GM20431 (cell line): ENCODE data around the gene TFAP2A.

Source experiments
- in situ Hi-C: fragments of 300-500 bp; cut with MseI, MboI; formaldehyde crosslinking; loops from one replicate; pipeline ENCODE4 v1.15.0; 2020; ENCODE audit warnings: low sequenced_read_pairs; ENCODE audit not compliant: unreplicated experiment

Gene TFAP2A

DNA sequence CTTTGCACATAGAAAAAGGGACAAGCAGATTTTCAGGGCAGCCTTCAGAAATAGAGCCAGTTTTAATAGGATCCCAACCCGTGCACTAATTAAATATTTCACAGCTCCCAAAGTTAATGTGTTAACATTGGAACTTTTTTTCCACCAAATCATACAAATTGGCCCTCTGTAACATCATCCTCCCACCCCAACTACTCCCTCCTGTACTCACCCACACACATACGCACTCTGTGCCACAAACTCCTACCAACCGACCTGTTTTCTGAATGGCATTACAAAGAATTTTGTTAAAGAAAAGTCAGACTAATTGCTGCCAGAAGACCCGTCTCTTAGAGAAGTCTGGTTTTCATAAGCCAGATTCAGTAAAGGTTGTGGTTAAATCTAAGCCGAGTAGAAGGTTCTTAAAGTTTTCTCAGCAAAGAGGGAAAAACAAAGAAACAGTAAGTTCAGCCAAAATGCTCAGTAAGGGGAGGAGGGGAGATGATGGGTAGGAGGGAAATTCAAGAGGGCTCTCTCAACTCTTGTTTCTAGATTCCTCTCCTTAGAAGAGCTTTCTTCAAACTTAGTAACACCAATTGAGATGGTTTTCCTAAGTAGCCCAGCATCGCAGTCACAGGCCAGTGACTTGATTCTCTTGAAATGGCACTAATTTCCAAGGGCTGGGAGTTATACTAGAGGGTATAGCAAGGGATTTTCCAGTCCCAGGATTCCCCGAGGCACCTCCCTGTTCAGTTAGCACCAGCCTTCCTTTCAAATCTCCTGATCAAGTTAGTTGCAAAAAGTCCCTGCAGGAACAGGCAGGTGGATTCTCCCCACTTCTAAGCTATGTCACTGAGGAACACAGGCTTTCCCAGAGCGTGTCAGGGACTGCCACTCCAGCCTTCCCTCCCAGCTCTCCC lies 27.9 kb downstream of the TFAP2A start:
- in situ Hi-C loops, result no loop called here

- in situ Hi-C loops, result no loop called here
These were observed 28.7 kb downstream of the TFAP2A start for GRCh38 chr6:10386220-10386619.

- in situ Hi-C loops, result no loop called here
These were observed 29.2 kb downstream of the TFAP2A start for GRCh38 chr6:10385524-10386132.

- in situ Hi-C loops, result no loop called here
These were observed 30.0 kb downstream of the TFAP2A start for GRCh38 chr6:10384610-10385523.

DNA sequence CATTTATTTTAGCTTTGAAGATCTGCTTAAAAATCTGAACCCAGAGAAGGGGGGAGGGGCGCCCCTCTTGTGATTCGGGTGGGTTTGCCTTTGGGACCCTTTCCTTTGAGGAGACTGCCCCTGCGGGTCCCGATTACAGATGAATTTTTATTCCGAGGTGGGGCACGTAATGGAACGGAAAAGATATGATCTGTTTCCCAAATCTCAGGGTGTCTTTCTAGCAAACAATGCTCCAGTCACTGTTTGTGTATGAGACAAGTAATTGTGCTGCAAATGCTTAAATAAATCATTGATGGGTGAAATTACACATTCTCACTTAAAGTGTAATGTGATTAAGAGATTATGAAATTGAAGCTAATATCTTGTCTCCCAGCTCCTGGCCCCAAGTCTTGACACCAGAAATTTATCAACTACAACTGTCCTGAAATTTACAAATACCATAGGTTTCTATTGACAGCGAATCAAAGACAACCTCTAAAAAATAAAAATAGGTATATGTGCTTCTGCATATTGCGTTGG lies 30.7 kb downstream of the TFAP2A start:
- in situ Hi-C loops, result no loop called here

- in situ Hi-C loops, result no loop called here
These were observed 31.4 kb downstream of the TFAP2A start for GRCh38 chr6:10383331-10384090.

- in situ Hi-C loops, result no loop called here
These were observed 32.0 kb downstream of the TFAP2A start for GRCh38 chr6:10382728-10383330.

- in situ Hi-C loops, result no loop called here
These were observed 32.6 kb downstream of the TFAP2A start for GRCh38 chr6:10382322-10382721.

GRCh38 chr6:10381830-10382208 lies 33.1 kb downstream of the TFAP2A start:
- in situ Hi-C loops, result no loop called here

- in situ Hi-C loops, result no loop called here
These were observed 33.6 kb downstream of the TFAP2A start for GRCh38 chr6:10381133-10381829.

GRCh38 chr6:10375391-10375969 lies 39.4 kb downstream of the TFAP2A start:
- in situ Hi-C loops, result no loop called here

DNA sequence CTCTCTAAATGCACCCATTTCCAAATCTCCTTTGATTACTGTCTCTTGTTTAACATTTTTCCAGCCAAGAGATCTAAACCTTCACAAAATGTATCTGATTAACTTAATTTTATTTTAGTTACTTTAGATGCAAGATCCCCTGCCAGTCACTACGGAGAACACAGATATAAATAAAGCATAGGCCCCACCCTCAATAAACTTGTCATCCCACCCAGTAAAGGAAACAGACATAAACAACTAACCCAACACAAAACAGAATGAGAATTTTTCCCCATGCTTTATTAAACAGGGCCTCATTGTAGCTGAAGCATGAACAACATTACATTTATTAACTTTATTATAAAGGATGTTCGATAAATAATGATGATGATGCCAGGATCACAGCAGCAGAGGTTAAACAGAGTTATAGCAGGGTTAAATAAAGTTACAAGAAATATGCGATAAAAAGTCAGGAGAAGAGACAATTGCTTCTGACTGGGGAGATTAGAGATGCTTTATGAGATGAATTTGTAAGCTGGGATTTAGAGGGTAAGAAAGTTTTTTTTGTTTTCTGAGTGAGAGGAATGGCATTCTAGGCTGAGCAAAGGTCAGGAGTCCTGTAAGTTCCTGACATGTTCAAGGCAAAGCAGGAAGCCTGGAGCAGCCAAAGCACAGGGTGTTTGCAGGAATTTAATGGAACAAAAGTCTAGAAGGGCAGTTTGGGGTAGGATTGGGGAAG lies 41.1 kb downstream of the TFAP2A start:
- in situ Hi-C loops, result no loop called here

DNA sequence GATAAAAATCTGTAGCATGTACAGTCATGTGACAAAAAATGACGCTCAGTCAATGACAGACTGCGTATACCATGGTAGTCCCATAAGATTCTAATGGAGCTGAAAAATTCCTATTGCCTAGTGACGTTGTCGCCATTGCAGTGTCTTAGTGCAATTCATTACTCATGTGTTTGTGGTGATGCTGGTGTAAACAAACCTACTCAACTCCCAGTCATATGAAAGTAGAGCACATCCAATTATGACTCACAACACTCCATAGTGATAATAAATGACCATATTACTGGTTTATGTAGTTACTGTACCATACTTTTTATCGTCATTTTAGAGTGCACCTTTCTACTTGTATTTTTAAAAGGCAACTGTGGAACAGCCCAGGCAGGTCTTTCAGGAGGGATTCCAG lies 45.0 kb downstream of the TFAP2A start:
- in situ Hi-C loops, result no loop called here

GRCh38 chr6:10368861-10369260 lies 46.0 kb downstream of the TFAP2A start:
- in situ Hi-C loops, result no loop called here

- in situ Hi-C loops, result no loop called here
These were observed 51.0 kb downstream of the TFAP2A start for GRCh38 chr6:10363911-10364310.

DNA sequence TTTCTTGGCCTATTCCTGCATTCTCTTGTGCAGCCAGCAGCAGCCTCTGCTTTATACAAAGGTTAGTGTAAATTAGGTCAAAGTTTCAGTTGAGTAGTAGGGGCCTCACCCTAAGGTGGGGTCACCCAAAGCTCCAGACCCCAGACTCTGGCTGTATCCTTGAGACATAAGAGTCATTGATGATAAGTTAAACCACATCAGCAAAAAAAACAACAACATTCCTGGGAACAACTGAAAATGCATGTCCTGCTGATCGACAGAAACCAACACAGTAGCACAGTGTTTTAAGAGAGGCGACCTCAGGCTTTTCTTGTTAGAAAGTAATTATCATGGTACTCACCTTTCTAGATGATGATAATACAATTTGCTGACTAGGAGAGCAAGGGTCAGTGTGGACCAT lies 52.6 kb downstream of the TFAP2A start:
- in situ Hi-C loops, result no loop called here

DNA sequence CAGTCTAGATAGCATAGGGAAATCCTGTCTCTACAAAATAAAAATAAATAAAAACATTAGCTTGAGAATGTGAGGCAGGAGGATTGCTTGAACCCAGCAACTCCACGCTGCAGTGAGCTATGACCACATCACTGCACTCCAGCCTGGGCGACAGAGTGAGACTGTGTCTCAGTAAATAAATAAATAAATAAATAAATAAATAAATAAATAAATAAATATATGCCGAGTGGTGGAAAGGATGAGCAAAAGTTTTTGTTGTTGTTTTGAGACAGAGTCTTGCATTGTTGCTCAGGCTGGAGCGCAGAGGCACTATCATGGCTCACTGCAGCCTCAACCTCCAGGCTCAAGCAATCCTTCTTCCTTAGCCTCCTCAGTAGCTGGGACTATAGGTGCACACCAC lies 53.4 kb downstream of the TFAP2A start:
- in situ Hi-C loops, result no loop called here

DNA sequence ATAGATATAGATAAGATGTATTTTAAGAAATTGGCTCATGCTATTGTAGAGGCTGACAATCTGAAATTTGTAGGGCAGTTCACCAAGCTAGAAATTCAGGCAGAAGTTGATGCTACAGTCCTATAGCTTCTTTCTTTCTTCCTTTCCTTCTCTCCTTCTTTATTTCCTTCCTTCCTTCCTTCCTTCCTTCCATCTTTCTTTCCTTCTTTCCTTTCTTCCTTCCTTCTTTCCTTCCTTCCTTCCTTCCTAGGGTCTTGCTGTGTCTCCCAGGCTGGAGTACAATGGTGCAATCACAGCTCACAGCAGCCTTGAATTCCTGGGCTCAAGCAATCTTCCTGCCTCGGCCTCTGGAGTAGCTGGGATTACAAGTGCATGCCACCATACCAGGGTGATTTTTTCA lies 55.3 kb downstream of the TFAP2A start:
- in situ Hi-C loops, result no loop called here
